ENCODE data around the gene UNC13B. TPM values are rescaled to one million over a fixed set of nuclear protein-coding genes. Genes with fewer than 3 reads are reported as not detected.

Gene UNC13B
- total and polyA plus RNA-seq, 2 of the 8 experiments (the other 6 are each of a cell fraction or from before 2014, with no cell fraction given): 23.1 to 51.7 TPM

DNA sequence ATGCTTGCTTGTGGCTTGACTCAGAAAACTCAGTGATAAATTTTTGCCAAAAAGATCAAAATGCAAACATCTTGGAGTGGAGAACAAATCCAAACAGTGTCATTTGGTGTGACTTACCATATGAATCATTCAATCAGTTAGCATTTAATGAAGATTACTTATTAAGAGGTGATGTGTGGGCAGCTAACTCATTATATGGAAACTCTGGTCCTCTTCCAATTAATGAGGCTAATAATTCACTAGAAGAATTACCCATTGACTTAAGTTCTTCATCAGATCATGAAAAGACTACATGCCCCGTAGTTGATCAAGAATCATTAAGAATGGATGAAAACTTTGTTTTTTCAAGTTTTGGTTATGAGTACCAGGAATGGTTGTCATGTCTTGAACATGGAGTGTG, 141.8 kb downstream of the UNC13B start (continued):
- no peak for TF ChIP-seq POLR2A (IDR thresholded peaks at IDR 0.05; ENCODE audit: control extremely low read depth in 1 of 2, low read depth in 2 of 2, low read length in 2 of 2)
- no peak for TF ChIP-seq EGR1 (IDR thresholded peaks at IDR 0.05; ENCODE audit: borderline replicate concordance, low read depth, low read length)
